Measurements from ENCODE around the gene LRRC46. TPM values are rescaled to one million over a fixed set of nuclear protein-coding genes. Genes with fewer than 3 reads are reported as not detected.

The LRRC46 gene
- total and polyA plus RNA-seq, 2 of the 13 experiments (the other 11 are each of a cell fraction or from before 2014, with no cell fraction given), result 0.09 TPM

DNA sequence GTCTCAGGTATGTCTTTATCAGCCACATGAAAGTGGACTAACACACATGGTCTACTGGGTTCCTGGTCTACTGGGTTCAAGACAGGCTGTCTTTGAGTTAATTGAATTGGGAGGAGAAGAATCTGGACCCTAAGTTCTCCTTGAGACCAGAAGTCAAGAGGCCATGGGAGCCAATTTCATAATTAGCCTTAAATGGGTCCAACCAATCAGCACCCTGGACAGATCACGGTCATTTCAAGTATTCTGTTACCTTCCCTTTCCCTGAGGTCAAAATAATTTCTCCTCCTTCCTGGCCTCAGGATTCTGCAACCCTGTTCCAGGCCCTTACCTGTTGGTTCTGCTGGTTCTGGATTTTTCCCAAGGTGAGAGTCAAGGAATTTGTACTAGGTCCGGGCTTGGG is 33.7 kb upstream of the LRRC46 start:
- BruUV-seq (replicated peaks), result no TSS peak
- DNase-seq (ENCODE audit: low spot score), result no peak
- TF ChIP-seq ZNF598 (CRISPR knock-in tag; IDR thresholded peaks at IDR 0.05; ENCODE audit: borderline replicate concordance) (no peak), MTERF4 (CRISPR knock-in tag; IDR thresholded peaks at IDR 0.05) (no peak), NKX3-1 (CRISPR knock-in tag; IDR thresholded peaks at IDR 0.05) (no peak), MIER2 (CRISPR knock-in tag; IDR thresholded peaks at IDR 0.05) (peak; percentile 92), PRDM10 (CRISPR knock-in tag; IDR thresholded peaks at IDR 0.05; ENCODE audit: low read depth) (no peak), ZNF350 (CRISPR knock-in tag; IDR thresholded peaks at IDR 0.05; ENCODE audit: borderline replicate concordance, low read depth) (no peak), HIC2 (CRISPR knock-in tag; IDR thresholded peaks at IDR 0.05; ENCODE audit: low read depth) (no peak), MAZ (IDR thresholded peaks at IDR 0.05; ENCODE audit: borderline replicate concordance, low read depth, low read length) (no peak), MAZ (CRISPR knock-in tag; IDR thresholded peaks at IDR 0.05; ENCODE audit: low read depth) (no peak), MXD3 (CRISPR knock-in tag; IDR thresholded peaks at IDR 0.05) (no peak), FOSL1 (CRISPR knock-in tag; IDR thresholded peaks at IDR 0.05; ENCODE audit: borderline replicate concordance) (no peak), EHMT2 (IDR thresholded peaks at IDR 0.05; ENCODE audit: borderline replicate concordance, low read depth, low read length) (peak; percentile 70)
- TF ChIP-seq, protein P1, sequence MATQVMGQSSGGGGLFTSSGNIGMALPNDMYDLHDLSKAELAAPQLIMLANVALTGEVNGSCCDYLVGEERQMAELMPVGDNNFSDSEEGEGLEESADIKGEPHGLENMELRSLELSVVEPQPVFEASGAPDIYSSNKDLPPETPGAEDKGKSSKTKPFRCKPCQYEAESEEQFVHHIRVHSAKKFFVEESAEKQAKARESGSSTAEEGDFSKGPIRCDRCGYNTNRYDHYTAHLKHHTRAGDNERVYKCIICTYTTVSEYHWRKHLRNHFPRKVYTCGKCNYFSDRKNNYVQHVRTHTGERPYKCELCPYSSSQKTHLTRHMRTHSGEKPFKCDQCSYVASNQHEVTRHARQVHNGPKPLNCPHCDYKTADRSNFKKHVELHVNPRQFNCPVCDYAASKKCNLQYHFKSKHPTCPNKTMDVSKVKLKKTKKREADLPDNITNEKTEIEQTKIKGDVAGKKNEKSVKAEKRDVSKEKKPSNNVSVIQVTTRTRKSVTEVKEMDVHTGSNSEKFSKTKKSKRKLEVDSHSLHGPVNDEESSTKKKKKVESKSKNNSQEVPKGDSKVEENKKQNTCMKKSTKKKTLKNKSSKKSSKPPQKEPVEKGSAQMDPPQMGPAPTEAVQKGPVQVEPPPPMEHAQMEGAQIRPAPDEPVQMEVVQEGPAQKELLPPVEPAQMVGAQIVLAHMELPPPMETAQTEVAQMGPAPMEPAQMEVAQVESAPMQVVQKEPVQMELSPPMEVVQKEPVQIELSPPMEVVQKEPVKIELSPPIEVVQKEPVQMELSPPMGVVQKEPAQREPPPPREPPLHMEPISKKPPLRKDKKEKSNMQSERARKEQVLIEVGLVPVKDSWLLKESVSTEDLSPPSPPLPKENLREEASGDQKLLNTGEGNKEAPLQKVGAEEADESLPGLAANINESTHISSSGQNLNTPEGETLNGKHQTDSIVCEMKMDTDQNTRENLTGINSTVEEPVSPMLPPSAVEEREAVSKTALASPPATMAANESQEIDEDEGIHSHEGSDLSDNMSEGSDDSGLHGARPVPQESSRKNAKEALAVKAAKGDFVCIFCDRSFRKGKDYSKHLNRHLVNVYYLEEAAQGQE (IDR thresholded peaks at IDR 0.05; ENCODE audit: borderline replicate concordance in 1 of 2, low read depth in 1 of 2, low read length in 2 of 2), result peak; percentile 49 to 94

More for the DNA sequence above, 33.7 kb upstream of the LRRC46 start:
- ChIA-PET POLR2A (no interaction called here), CTCF (ENCODE audit: low intra/inter-chr PET ratio, low total read pairs) (no interaction called here)
- Histone ChIP-seq H3K27me3 (ENCODE audit: control insufficient read depth in 1 of 2, insufficient read depth in 2 of 2, low read length in 2 of 2) (peaks cover 2 to 28% of the 10 kb centered on the region in 2 experiments; a peak in 4 of 5 replicates), H2AFZ (ENCODE audit: low read length) (no peak overlapping the region), H3K4me1 (ENCODE audit: insufficient read depth, low read length) (no peaks in the 10 kb centered on the region), H4K20me1 (ENCODE audit: insufficient read depth, low read length) (peaks cover 4% of the 10 kb centered on the region; the same call in 1 of the 2 replicates), H3K4me2 (ENCODE audit: low read depth, low read length) (no peak overlapping the region), H3K79me2 (ENCODE audit: insufficient read depth, low read length) (no peaks in the 10 kb centered on the region), H3K4me3 (replicated peaks in 1 of 3; ENCODE audit: insufficient read depth in 1 of 3, low read depth in 2 of 3, low read length in 3 of 3) (no peak overlapping the region), H3K27ac (ENCODE audit: extremely low read length, insufficient read depth, low read length) (no peak overlapping the region), H3K36me3 (replicated peaks in 1 of 2; ENCODE audit: control insufficient read depth in 1 of 2, insufficient read depth in 2 of 2, low read length in 2 of 2) (no peaks in the 10 kb centered on the region), H3K9me3 (ENCODE audit: low read length) (no peaks in the 10 kb centered on the region), H3K9ac (ENCODE audit: insufficient read depth, low read depth, low read length) (no peak overlapping the region)
- intact Hi-C loops (cut with micrococcal nuclease; ENCODE audit: unreplicated experiment), result no loop called here
- WGBS (ENCODE audit: low lambda C conversion rate), result 7% methylated on average over 2 of the region's 2 CpGs
- ATAC-seq (no peak), FAIRE-seq (no peak)
- in situ Hi-C loops (cut with HindIII; ENCODE audit: extremely low pct_ligation_motif_present, low pct_unique_long_range_greater_than_20kb), result no loop called here

All from HepG2 (cell line).